DMS53 (cell line): ENCODE measurements around the gene KLHDC7B.
"Not testable (repeated sequence)": the region's sequence is repeated elsewhere in the genome, so short reads cannot be mapped to it uniquely, and the experiment has no call there.

Experiments used
- DNase-seq: peaks from one replicate; lab custom pipeline; 2025; lab: John Stamatoyannopoulos, UW

Gene KLHDC7B

DNA sequence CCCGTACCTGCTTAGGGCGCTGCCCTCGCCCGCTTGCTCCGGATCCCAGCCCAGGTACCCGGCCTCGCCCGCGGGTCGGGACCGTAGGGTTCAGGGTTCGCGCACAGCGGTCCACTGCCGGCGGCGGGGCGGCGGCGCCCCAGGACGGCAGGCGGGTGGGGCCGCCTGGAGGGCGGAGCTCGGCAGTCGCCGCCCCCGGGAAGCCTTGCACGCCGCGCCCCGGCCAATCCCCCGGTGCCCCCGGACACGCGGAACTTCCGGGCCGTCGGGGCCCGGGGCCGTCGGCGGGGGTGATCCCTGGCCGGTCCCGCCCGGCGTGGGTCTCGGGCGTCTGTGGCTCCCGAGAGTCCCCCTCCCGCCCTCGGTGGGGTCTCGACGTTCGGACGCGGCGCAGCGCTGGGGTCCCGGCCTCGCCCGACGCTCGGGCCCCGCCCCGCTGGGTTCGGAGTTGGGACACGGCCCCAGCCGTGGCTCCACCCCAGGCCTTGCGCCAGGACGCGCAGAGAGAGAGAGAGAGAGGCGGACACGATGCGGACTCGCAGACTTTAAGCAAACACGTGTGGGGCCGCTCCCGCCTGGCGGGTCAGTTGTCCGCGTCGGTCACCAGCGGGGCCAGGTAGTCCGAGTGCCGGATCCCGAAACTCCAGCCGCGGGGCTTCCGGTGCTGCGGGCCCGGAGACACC is 15.7 kb upstream of the KLHDC7B start, which contains the start of gene TYMP:
Gene TYMP (minus strand): TSS at position 116 of the 683 bp plus-strand sequence. CDS start 303 bp downstream, outside the sequence.
- peak; percentile 86 for DNase-seq

DNA sequence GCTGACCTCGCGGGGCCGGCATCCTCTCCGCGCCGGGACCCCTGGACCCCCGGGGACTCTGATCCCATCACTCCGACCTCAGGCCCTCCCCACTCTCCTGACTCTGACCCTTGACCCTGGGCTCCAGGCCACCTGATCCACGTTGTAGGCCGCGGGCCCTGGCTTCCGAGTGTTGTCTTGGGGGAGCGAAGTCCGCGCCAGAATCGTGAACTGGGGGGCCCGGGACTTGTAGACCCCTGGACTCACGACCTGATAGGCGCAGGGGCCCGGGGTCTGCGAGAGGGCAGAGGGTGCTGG is 15.2 kb upstream of the KLHDC7B start:
- DNase-seq: peak; percentile 69

DNA sequence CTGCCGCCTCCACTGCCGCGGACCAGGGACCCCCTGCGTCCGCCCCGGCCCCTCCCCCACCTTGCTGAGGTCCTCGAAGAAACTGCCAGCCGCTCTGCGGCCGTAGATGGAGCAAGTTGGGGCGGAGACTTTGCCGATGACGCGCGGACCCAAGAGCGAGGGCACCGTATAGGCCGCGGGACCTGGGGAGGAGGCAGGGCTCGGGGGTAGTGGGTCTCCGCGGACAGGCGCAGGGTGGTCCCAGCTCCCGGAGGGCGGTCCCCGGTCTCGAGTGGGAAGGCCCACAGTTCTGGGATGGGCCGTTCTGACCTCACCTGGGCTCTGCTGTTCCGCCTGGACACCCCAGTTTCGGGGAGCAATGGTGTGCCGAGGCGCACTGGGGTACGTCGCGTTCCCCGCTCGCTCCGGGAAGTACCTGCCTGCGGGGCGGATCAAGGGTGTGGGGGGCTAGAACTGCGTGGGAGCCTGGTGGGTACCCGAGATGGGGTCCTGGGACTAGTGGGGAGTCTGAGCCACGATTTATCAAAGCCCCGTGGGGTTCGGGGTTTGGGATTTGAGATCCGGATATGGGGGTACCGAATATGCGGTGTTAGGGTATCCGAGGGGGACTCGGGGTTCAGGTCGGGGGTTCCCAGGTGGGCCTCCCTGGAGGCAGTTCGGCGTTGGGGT is 14.7 kb upstream of the KLHDC7B start:
- peak; percentile 92 for DNase-seq

DNA sequence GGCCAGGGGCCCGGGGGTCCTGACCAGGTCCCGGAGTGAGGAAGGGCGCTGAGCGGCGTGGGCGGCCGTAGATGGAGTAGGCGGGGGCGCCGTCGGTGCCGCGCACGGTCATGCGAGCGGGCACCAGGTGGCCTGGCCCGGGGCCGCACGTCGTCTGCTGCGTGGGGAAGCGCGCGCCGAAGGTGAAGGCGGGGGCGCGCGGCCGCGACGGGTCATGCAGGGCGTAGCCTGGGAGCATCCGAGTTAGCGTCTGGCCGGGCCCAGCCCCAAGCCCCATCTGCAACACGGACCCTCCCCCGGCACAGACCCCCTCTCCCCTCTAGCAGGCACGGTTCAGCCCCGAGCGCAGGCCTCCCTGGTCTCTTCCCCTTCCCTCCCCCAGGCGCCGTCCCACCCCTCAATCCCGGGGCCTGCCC is 14.1 kb upstream of the KLHDC7B start:
- DNase-seq: peak; percentile 91

DNA sequence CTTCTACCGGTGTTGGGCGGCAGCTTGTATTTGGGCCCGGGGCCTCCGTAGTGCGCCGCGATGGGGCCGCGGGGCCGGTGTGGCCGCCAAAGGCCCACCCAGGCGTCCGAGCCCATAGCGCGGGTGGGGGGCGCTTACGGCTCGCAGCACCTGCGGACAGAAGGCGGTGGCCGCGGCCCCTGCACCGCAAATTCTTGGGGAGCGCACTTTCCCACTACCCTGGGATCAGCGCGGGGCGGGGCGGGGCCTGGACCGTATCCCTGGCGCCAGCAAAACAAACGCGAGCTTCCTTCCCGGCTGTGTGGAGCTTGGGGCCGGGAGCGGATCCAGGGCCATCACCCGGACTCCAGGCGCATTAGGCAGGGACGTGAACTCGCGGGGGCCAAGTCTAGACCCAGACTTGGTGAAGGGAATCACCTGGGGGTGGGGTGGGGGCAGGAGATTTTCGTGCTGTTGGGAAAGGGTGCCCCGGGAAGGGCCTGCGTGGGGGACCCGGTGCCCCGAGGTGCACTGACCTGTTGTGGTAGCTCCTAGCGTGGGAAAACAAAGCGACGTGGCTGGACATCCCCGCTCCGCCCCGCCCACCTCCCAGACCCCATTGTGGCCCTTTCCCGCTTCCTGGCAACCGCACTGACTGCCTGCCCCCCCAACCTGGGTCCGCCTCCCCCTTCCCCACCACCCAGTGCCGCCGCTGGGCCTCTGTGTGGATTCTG is 13.6 kb upstream of the KLHDC7B start:
- peak; percentile 83 for DNase-seq

DNA sequence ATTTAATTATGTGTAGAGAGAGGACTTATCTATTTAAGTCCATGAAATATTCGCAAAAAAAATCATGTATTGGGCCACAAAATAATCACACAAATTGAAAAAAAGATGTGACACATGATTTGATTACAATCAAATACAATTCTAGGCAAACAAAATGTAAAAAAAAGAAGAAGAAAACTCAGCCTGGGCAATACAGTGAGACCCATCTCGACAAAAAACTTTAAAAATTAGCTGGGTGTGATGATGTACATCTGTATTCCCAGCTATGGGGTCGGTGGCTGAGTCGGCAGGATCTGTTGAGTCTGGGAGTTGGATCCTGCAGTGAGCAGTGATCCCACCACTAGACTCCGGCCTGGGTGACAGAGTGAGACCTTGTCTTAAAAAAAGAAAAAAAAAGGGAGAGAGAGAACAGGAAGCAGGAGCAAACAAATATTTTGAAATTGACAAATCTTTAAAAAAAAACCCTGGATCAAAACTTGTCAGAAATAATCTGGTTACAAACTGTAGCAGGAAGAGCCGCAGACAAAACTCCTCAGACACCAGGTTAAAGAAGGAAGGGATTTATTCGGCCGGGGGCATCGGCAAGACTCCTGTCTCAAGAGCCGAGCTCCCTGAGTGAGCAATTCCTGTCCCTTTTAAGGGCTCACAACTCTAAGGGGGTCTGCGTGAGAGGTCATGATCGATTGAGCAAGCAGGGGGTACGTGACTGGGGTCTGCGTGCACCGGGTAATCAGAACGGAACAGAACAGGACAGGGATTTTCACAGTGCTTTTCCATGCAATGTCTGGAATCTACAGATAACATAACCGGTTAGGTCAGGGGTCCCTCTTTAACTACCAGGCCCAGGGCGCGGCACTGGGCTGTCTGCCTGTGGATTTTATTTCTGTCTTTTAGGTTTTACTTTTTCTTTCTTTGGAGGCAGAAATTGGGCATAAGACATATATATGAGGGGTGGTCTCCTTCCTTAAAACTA is 12.6 kb upstream of the KLHDC7B start:
- DNase-seq: no peak

DNA sequence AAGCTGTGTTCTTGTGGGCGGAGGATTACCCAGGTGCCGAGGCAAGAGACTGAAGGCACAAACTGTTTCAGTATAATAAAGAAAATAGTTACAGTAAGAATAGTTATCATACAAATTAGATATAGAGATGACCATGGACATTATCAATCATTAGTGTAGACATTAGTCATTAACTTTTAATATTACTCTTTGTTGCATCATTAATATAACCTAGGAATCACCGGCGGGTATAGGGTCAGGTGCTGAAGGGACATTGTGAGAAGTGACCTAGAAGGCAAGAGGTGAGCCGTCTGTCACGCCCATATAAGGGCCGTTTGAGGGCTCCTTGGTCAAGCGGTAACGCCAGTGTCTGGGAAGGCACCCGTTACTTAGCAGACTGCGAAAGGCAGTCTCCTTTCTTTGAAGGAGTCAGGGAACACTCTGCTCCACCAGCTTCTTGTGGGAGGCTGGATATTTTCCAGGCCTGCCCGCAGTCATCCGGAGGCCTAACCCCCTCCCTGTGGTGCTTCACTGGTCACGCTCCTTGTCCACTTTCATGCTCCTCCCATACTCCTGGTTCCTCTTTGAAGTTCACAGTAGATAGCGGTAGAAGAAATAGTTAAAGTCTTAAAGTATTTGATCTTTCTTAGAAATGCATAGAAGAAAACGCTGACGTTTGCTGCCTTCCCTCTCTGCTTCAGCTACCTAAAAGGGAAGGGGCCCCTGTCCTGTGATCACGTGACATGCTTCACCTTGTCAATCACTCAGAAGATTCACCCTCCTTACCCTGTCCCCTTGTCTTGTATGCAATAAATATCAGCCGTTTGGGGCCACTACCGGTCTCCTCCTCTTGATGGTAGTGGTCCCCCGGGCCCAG is 11.6 kb upstream of the KLHDC7B start:
- DNase-seq: peak; percentile 37

DNA sequence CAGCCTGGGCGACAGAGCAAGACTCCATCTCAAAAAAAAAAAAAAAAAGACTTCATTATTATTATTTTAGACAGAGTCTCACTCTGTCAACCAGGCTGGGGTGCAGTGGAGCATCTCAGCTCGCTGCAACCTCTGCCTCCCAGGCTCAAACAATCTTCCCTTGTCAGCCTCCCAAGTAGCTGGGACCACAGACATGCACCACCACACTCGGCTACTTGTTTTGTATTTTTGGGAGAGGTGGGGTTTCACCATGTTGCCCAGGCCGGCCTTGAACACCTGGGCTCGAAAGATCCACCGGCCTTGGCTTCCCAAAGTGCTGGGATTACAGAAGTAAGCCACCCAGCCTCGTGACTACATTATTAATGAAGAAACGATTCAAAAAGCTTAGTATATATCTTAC is 10.6 kb upstream of the KLHDC7B start:
- DNase-seq: no peak

DNA sequence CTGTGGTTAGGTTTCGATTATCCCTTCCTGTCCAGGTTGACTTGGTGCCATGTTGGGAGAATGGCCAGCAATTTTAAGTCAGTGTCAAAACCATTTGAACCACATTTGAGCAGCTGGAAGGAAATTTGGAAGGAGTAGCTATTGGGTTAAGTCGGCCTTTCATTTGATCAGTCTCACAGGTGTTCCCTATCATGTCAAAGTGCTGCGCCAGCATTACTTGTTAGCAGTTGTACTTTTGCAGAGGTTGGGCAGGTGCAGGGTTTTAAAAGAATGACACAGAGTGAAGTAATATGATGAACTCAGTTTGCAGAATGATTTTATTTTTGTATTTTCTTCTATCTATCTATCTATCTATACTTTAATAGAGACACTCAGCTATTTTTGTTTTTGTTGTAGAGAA is 9.5 kb upstream of the KLHDC7B start:
- no peak for DNase-seq

DNA sequence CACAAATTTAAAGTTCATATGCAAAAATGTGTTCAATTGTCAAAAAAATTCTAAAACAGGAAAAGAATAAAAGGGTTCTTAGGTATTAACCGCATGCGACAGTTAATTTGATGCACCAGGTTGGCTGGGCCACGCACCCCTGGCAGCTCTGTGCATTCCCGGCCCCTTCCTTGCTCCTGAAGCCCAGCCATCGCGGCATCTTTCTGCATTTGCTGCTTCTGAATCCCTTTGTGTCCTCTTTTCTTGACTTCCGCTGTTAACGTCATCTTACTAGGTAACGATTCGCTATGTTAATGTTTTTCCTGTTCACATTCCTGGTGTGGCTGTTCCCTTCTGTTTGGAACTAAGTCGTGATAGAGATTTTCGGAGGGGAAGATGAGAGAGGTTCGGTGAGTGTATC is 7.9 kb upstream of the KLHDC7B start:
- no peak for DNase-seq

DNA sequence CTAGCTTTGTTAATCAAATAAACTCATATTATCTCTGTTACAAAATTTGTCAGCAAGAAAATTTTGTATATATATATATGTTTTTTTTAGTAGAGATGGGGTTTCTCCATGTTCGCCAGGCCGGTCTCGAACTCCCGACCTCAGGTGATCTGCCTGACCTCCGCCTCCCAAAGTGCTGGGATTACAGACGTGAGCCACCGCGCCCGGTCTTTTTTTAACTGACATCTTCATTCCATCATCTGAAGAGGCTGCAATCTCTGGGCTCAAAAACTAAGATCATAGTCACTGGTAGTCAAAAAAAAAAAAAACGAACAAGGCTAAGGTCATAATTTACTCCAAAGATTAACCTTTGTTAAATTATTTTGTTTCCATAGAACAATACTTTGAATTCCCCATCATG is 5.3 kb upstream of the KLHDC7B start:
- no peak for DNase-seq

DNA sequence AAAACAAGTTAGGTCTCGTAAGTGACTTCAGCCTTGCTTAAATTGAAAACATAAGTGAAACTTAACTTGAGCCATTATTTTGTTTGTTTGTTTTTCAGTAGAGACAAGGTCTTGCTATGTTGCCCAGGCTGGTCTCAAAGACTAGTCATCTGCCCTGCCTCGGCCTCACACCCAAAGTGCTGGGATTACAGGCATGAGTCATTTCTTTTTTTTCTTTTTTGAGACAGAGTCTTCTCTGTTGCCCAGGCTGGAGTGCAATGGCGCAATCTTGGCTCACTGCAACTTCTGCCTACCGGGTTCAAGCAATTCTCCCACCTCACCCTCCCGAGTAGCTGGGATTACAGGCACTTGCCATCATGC is 4.1 kb upstream of the KLHDC7B start:
- DNase-seq: not testable (repeated sequence)

DNA sequence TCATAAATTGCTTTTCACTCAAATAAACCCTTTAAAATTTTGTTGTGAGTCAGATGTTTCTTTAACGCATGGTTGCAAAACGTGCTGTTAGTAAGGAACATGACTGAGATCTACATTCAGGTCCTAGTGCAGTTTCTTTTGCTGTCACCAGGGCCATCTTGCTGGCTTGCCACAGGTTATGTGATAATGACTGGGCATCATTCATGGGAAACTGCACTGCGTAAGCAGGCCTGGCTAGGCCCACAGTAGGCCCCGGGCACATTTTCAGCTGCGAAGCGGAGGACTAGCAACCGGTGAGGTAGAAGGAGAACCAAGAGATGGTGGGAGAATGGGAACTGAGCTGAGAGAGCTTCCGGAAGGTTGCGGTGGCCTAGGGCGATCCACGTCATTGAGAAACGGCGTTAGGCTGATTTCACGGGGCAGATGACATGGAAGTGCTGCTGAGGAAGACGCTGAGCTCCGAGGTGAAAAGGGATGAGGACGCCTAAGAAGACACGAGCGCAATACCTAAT is 3.2 kb upstream of the KLHDC7B start:
- no peak for DNase-seq

DNA sequence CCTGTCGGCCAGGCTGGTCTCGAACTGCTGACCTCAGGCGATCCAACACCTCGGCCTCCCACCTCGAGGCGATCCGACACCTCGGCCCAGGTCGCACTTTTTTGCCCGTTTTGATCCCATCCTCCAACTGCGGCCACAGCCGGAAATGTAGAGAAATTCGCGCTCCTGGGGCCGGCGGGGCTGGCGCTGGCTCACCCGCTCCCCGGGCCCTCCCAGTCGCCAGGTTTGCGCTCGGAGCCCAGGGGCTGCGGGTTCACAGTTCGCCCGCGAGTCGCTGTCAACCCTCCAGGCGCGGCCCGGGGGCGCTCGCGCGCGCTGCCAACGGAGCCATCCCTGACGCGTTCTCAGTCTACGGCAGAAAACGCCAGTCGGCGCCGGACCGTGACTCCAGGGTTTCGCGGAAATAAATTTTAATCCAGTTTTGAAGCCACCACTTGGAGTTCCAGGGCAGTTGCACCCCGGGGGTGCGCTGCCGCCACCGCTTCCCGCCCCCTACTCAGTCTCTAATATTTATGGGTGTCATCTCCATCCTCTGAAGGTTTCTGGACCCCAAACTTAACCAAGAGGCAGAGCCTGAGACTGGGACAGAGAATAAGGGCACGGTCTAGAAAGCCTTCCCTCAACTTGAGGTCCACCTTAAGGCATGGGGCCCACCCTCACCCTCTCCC is 1.5 kb upstream of the KLHDC7B start:
- DNase-seq: peak; percentile 91

DNA sequence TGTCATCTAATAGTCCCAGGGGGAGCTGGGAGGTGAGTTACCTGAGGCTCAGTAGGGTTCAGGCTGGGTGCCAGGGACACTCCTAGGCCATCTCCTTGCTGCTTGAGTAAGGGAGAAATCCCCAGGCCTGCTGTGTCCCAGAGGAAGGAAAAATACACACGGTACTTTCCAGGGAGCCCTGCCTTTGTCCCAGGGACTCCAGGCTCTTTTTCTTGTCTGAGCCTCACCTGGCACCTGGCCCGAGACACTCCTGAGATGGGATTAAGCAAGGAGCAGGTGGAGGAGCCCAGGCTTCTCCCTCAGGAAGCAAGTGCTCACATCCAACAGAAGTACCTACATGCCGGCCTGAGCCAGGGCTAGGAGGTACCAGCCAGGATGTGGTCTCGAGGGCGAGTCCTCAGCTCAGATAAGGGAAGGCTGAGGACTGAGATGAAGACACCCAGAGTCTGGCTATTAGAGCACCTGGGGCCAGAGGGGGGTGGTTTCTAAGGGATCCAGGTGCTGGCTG is 899 bp upstream of the KLHDC7B start:
- peak; percentile 55 for DNase-seq

DNA sequence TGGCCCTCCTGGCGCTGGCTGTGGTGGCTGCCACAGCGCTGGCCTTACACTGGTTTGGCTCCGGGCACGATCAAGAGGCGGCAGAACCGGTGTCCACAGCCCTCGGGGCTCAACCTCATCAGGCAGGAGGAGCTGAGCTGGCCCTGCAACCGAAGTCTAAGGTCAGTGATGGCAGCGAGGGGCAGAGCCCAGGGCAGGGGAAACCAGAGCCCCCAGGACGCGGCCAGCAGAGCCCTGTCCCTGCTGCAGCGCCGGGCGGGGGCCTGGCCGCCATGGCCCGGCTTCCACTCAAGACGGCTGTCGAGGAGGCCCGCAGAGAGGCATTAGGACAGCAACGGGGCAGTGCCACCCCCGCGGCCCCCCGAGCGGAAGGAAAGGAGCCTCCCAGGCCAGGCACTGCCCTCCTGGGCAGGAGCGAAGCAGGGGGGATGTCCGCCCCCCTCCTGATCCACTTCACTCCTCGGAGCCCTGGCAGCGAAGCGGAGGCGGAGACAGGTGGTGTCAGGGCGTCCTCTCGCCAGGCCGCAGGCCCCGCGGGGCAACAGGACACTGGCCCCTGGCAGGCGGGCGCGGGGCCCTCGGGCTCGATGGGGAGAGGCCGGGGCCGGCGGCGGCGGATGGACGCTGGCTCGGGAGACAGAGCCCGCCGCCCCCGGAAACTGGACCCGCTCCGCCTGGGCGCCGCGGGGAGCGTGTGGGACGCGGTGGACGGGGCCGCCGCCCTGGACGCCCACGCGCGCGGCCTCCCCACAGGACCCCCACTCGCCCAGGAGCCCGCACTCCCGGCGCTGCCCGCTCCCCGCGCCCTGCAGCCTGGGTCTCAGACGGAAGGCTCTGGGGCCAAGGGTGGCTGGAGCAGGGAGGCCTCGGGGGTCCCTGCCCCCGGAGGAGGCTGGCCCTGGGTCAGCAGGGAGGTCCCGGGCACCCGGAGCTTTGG is 895 bp downstream of the KLHDC7B start:
- DNase-seq: no peak

DNA sequence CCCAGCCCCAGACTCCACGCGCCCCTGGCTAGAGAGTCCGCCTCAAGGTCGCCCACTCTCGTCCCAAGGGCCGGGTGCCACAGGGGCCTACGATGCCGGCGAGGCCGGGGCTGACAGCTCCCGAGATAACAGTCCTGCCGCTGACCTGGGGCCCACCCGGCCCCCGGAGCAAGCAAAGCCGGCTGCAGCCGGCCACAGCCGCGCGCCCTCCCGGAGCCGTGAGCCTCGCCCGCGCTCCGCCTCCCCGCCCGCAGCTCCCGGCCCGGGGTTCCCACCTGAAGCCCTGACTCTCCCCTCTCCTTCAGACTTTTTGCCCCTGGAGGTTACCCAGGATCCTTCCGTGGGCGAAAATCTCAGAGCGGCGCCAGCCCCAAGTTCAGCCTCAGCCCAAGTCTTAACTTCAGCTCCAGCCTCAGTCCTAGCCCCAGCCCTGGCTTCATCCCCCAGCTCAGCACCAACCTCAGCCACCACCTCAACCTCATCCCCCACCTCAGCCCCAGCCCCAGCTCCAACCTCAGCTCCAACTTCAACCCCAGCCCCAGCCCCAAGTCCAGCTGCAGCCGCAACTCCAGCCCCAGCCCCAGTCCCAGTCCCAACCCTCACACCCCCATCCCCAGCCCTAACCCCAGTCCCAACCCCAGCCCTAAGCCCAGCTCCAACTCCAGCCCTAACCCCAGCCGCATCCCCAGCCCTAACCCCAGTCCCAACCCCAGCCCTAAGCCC is 1.7 kb downstream of the KLHDC7B start:
- DNase-seq: no peak
